ENCODE data around the gene DNAH1. TPM values are rescaled to one million over a fixed set of nuclear protein-coding genes. Genes with fewer than 3 reads are reported as not detected.

DNAH1 gene
- total RNA-seq, 1 donor from 2014 or later = 9.6 TPM

- ATAC-seq (no peak), DNase-seq (ENCODE audit: low spot score) (no peak)
Observed at GRCh38 chr3:52383446-52383845, 67.3 kb downstream of the DNAH1 start.

- ATAC-seq (no peak), DNase-seq (ENCODE audit: low spot score) (no peak)
Observed at GRCh38 chr3:52384019-52384761, 68.1 kb downstream of the DNAH1 start.

DNA sequence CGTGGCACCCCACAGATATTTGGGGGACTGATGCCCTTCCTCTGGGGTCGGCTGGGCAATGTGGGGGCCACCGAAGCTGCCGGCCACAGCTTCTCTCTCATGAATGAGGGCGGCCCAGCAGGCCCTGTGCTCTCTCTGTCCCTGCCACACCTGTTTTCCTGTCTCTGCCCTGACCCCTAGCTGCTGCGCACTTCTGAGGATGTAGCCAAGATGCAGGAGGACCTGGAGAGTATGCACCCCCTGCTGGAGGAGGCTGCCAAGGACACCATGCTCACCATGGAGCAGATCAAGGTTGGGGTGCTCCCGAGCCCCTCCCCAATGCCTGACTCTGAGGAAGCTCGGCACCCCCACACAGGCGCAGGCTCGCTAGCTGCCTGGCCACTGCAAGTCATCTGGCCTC, 69.0 kb downstream of the DNAH1 start:
- DNase-seq (ENCODE audit: low spot score) (no peak), ATAC-seq (no peak)

DNA sequence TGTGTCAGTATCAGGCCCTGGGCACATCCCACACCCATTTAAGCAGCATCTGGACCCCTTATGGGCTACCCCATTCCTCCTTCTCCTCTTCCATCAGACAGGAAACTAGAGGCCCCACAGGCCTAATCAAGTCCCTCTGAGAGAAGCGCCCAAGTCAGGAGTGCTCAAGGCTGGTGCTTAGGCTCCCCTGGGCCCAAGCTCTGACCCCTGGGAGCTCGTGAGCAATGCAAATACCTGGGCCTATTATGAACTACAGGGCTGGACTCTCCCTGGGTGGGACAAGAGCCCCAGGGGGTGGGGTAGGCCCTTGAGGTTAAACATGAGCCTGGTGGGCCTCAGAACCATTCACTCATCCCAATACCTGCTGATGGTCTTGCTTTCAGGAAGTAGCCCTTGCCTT, 71.4 kb downstream of the DNAH1 start:
- DNase-seq (ENCODE audit: low spot score) (no peak), ATAC-seq (no peak)

DNA sequence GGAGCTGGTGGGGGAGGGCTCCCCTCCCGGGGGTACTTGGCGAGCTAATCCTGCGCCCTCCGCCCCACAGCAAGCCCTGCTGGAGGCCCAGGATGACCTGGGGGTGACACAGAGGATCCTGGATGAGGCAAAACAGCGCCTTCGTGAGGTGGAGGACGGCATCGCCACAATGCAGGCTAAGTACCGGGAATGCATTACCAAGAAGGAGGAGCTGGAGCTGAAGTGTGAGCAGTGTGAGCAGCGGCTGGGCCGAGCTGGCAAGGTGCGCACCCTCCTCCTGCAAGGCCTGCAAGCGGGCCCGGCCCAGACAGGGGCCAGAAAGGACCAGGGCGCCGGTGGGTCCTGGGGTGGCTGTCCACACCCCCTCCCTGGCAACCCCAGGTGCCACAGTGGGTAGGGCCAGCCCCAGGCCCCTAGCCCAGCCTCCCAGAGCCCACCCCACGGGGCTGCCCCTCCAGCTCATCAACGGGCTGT, 72.3 kb downstream of the DNAH1 start:
- ATAC-seq (no peak), DNase-seq (ENCODE audit: low spot score) (no peak)

DNA sequence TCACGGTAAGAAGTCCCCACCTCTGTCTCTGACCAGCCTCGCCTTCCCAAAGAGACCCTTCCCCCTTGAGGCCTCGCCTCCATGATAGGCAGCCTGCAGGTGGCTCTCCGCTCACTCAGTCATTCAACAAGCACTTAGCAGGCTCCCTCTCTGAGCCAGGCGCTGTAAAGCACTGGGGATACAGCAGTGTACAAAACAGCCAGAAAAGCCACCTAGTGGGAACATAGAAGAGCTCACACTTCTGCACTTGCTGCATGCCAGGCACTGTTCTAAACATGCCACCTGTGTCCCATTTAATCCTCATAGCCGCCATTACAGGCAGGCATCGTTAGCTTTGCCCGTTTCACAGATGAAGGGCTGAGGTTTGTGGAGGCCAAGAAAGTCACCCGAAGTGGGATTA, 72.8 kb downstream of the DNAH1 start:
- ATAC-seq (peak; percentile 19), DNase-seq (ENCODE audit: low spot score) (no peak)

- DNase-seq (ENCODE audit: low spot score) = no peak
- ATAC-seq = no peak
Observed at GRCh38 chr3:52391096-52391495, 75.0 kb downstream of the DNAH1 start.

GRCh38 chr3:52392216-52392930, 76.3 kb downstream of the DNAH1 start:
- DNase-seq (ENCODE audit: low spot score) (no peak), ATAC-seq (no peak)

GRCh38 chr3:52393131-52393807, 77.2 kb downstream of the DNAH1 start:
- ATAC-seq (no peak), DNase-seq (ENCODE audit: low spot score) (no peak)

DNA sequence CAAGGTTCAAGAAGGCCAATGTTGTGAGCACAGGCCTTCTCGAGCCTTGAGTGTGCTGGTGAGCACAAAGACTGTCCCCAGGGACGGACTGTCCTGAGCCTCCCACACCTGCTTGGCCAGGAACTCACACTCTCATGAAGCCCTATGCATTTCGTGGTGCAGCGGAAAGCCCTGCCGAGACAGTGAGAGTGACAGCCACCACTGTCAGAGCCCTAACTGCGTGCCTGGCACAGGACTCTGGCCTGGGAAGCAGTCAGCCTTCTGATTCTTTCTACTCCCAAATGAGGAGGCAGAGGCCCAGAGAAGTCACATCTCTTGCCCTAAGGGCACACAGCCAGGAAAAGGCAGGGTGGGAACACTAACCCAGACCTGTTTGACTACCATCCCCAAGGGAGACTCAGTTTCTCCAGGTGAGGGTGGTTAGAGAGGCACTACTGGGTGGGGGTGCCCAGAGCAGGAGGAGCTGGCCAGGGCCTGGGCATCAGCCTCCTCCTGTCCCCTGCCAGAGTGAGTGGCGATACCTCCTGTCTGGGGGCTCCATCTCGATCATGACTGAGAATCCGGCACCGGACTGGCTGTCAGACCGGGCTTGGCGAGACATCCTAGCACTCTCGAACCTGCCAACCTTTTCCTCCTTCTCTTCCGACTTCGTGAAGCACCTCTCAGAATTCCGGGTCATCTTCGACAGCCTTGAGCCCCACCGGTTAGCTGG, 78.0 kb downstream of the DNAH1 start:
- ATAC-seq (no peak), DNase-seq (ENCODE audit: low spot score) (no peak)

GRCh38 chr3:52394751-52395502, 78.8 kb downstream of the DNAH1 start:
- ATAC-seq = no peak
- no peak for DNase-seq (ENCODE audit: low spot score)

- DNase-seq (ENCODE audit: low spot score) = no peak
- no peak for ATAC-seq
Observed at GRCh38 chr3:52395503-52395865, 79.4 kb downstream of the DNAH1 start.

- ATAC-seq (no peak), DNase-seq (ENCODE audit: low spot score) (no peak)
Observed at GRCh38 chr3:52396011-52396906, 80.1 kb downstream of the DNAH1 start.

GRCh38 chr3:52396907-52397591, 80.9 kb downstream of the DNAH1 start:
- ATAC-seq (no peak), DNase-seq (ENCODE audit: low spot score) (no peak)

DNA sequence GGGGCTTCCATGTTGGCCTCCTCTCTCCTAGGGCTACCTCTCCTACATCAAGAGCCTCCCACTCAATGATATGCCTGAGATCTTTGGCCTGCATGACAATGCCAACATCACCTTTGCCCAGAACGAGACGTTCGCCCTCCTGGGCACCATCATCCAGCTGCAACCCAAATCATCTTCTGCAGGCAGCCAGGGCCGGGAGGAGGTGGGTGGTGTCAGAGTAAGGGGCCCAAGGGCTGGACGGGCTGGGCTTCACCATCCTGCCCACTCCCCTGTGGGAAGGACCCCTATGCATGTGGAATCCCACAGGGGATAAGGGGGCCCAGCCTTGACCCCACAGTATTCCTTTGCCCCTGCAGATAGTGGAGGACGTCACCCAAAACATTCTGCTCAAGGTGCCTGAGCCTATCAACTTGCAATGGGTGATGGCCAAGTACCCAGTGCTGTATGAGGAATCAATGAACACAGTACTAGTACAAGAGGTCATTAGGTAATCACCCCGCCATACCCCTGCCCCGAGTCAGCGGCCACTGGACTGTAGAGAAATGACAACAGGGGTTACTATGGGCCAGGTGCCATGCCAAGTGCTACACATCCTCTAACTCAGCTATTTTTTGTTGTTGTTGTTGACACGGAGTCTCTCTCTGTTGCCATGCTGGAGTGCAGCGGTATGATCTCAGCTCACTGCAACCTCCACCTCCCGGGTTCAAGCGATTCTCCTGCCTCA, 81.7 kb downstream of the DNAH1 start:
- ATAC-seq = peak; percentile 12
- DNase-seq (ENCODE audit: low spot score) = no peak

- no peak for ATAC-seq
- DNase-seq (ENCODE audit: low spot score) = no peak
Observed at GRCh38 chr3:52398670-52399081, 82.6 kb downstream of the DNAH1 start.

DNA sequence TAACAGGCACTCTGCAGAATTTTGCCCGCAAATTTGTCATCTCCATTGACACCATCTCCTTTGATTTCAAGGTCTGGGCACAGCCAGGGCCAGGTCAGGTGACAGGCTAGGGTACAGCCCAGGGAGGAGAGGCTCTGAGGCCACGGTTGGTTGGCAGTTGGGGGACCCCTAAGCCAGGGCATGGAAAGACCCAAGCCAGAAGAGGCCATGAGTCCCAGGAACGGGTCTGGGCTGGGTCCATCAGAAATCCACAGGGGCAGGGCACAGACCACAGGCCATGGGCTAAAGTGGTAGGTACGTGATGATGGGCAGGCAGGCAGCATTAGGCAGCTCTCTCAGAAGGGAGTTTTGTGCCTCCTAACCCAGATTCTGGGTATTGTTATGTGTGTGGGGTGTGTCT, 83.0 kb downstream of the DNAH1 start:
- ATAC-seq (no peak), DNase-seq (ENCODE audit: low spot score) (no peak)

GRCh38 chr3:52399593-52399992, 83.5 kb downstream of the DNAH1 start:
- DNase-seq (ENCODE audit: low spot score) = no peak
- ATAC-seq = no peak
